Loucy (cell line): ENCODE results near the gene MRPS18C.

Experiments used
- H2AFZ ChIP-seq: fragments of 200-600 bp; sonication (generic); 2 replicates; pipeline ENCODE4 v1.6.0; 2016; ENCODE audit warnings: antibody characterized with exemption, mild to moderate bottlenecking, low read length, moderate library complexity
- H3F3A ChIP-seq: fragments of 200-600 bp; 2 replicates; pipeline ENCODE4 v1.6.0; 2016; ENCODE audit warnings: antibody characterized with exemption, low read depth, mild to moderate bottlenecking
- H3K27me3 ChIP-seq: fragments of 200-600 bp; sonication (generic); 2 replicates; pipeline ENCODE4 v1.6.1; 2014; ENCODE audit warnings: low read length, mild to moderate bottlenecking; ENCODE audit not compliant: insufficient read depth, poor library complexity, severe bottlenecking
- H3K36me3 ChIP-seq: fragments of 200-600 bp; sonication (generic); 2 replicates; pipeline ENCODE4 v1.6.1; 2016; ENCODE audit warnings: low read length; ENCODE audit not compliant: insufficient read depth
- H3K4me1 ChIP-seq: fragments of 200-600 bp; sonication (generic); 2 replicates; pipeline ENCODE4 v1.5.1; 2014; ENCODE audit warnings: low read length, mild to moderate bottlenecking; ENCODE audit not compliant: insufficient read depth, poor library complexity, severe bottlenecking
- H3K4me2 ChIP-seq: fragments of 200-600 bp; sonication (generic); 2 replicates; pipeline ENCODE4 v1.6.0; 2014; ENCODE audit warnings: antibody characterized with exemption, low read length, low read depth, mild to moderate bottlenecking; ENCODE audit not compliant: poor library complexity, severe bottlenecking
- H3K4me3 ChIP-seq: fragments of 200-600 bp; sonication (generic); 2 replicates; pipeline ENCODE4 v1.5.1; 2014; ENCODE audit warnings: low read length, mild to moderate bottlenecking, mixed read lengths; ENCODE audit not compliant: poor library complexity, severe bottlenecking
- H3K79me2 ChIP-seq: fragments of 200-600 bp; sonication (generic); 2 replicates; pipeline ENCODE4 v1.6.1; 2014; ENCODE audit warnings: low read length; ENCODE audit not compliant: insufficient read depth
- H3K9ac ChIP-seq: fragments of 200-600 bp; sonication (generic); 2 replicates; pipeline ENCODE4 v1.6.0; 2014; ENCODE audit warnings: mild to moderate bottlenecking, low read depth, low read length, moderate library complexity; ENCODE audit not compliant: poor library complexity, severe bottlenecking
- H3K9me2 ChIP-seq: fragments of 200-600 bp; sonication (generic); replicated peaks from 2 replicates; pipeline ENCODE4 v1.6.1; 2016; ENCODE audit warnings: low read depth, low read length, mixed read lengths
- H3K9me3 ChIP-seq: fragments of 200-600 bp; sonication (generic); 2 replicates; pipeline ENCODE4 v1.6.1; 2014; ENCODE audit warnings: mild to moderate bottlenecking, antibody characterized with exemption, low read length, low read depth; ENCODE audit not compliant: insufficient read depth
- H4K20me1 ChIP-seq: fragments of 200-600 bp; sonication (generic); 2 replicates; pipeline ENCODE4 v1.6.0; 2014; ENCODE audit warnings: antibody characterized with exemption, low read length, mild to moderate bottlenecking; ENCODE audit not compliant: insufficient read depth, poor library complexity, severe bottlenecking
- CTCF ChIP-seq: fragments of 200-600 bp; sonication (generic); conservative IDR thresholded peaks from 2 replicates; pipeline ENCODE4 v1.5.1; 2014; ENCODE audit warnings: mild to moderate bottlenecking, antibody characterized with exemption, low read length
- EZH2phosphoT487 ChIP-seq: fragments of 200-600 bp; IDR thresholded peaks from 2 replicates; pipeline ENCODE4 v1.6.1; 2018; ENCODE audit warnings: antibody characterized with exemption, mild to moderate bottlenecking, moderate library complexity, borderline replicate concordance

MRPS18C gene

GRCh38 chr4:83473423-83473822 lies 17.6 kb downstream of the MRPS18C start:
- H2AFZ ChIP-seq = no peak overlapping the region

GRCh38 chr4:83473966-83474365 lies 18.1 kb downstream of the MRPS18C start:
- Histone ChIP-seq H3F3A (no peaks in the 10 kb centered on the region), H2AFZ (no peak overlapping the region), H3K27me3 (no peaks in the 10 kb centered on the region), H3K9me3 (no peaks in the 10 kb centered on the region), H3K9me2 (no peaks in the 10 kb centered on the region), H3K4me2 (no peak overlapping the region), H3K79me2 (no peaks in the 10 kb centered on the region), H4K20me1 (no peaks in the 10 kb centered on the region), H3K4me1 (no peaks in the 10 kb centered on the region), H3K9ac (no peak overlapping the region), H3K4me3 (no peak overlapping the region), H3K36me3 (peaks cover 16% of the 10 kb centered on the region; the same call in 1 of the 2 replicates)
- TF ChIP-seq EZH2phosphoT487 = no peak
- no peak for TF ChIP-seq CTCF

More at GRCh38 chr4:83473423-83473822, 17.6 kb downstream of the MRPS18C start:
- Histone ChIP-seq H3F3A (no peaks in the 10 kb centered on the region), H3K9me3 (no peaks in the 10 kb centered on the region), H3K9ac (no peak overlapping the region), H3K79me2 (no peaks in the 10 kb centered on the region), H4K20me1 (no peaks in the 10 kb centered on the region), H3K4me1 (no peaks in the 10 kb centered on the region), H3K4me3 (no peak overlapping the region), H3K9me2 (no peaks in the 10 kb centered on the region), H3K4me2 (no peak overlapping the region), H3K27me3 (no peaks in the 10 kb centered on the region), H3K36me3 (peaks cover 22% of the 10 kb centered on the region; the same call in 1 of the 2 replicates)
- TF ChIP-seq EZH2phosphoT487 (no peak), CTCF (no peak)

- no peak for TF ChIP-seq EZH2phosphoT487
- no peak for TF ChIP-seq CTCF
- Histone ChIP-seq H3K36me3 (no peaks in the 10 kb centered on the region), H3K4me1 (peaks cover 26% of the 10 kb centered on the region), H3K4me3 (peak within 1 kb of the TSS; percentile 92), H3K9me2 (no peaks in the 10 kb centered on the region), H2AFZ (peak within 1 kb of the TSS; percentile 95), H3K4me2 (peak within 1 kb of the TSS; percentile 89), H3K9ac (peak within 1 kb of the TSS; percentile 81), H4K20me1 (no peaks in the 10 kb centered on the region), H3K9me3 (no peaks in the 10 kb centered on the region), H3F3A (no peaks in the 10 kb centered on the region), H3K79me2 (peaks cover 19% of the 10 kb centered on the region), H3K27me3 (no peaks in the 10 kb centered on the region)
Observed at GRCh38 chr4:83484500-83485461, 28.9 kb downstream of the MRPS18C start, which contains the start of gene ABRAXAS1. Gene ABRAXAS1 (minus strand): TSS chr4:83485100. CDS start chr4:83485072, 28 bp downstream.
